HepG2 (cell line): ENCODE data around the gene PRKAG3. TPM values are rescaled to one million over a fixed set of nuclear protein-coding genes. Genes with fewer than 3 reads are reported as not detected.

Source experiments
- CEBPB ChIP-seq: IDR thresholded peaks from 2 replicates; pipeline ENCODE4 v1.6.1; 2011; ENCODE audit warnings: low read depth, low read length, improper control_type of control experiment, borderline replicate concordance
- HMGA1 ChIP-seq: sonication (generic); formaldehyde crosslinking; conservative IDR thresholded peaks from 2 replicates; pipeline ENCODE4 v1.4.0; 2020; ENCODE audit warnings: missing genetic modification reagents
- HNRNPH1 ChIP-seq: fragments of 200-400 bp; formaldehyde crosslinking; optimal IDR thresholded peaks from 2 replicates; pipeline ENCODE3; 2017; ENCODE audit warnings: mild to moderate bottlenecking, low read depth, low read length
- MXD4 ChIP-seq: IDR thresholded peaks from 2 replicates; pipeline ENCODE4 v1.6.1; 2016; ENCODE audit warnings: mild to moderate bottlenecking, missing biosample characterization, missing genetic modification reagents
- NPAS2 ChIP-seq: sonication (generic); formaldehyde crosslinking; IDR thresholded peaks from 2 replicates; pipeline ENCODE4 v1.8.0; 2022; ENCODE audit warnings: mild to moderate bottlenecking, missing genetic modification reagents, borderline replicate concordance
- RARG ChIP-seq: sonication (generic); formaldehyde crosslinking; IDR thresholded peaks from 2 replicates; pipeline ENCODE4 v1.4.0; 2020; ENCODE audit warnings: low read depth, mild to moderate bottlenecking, missing genetic modification reagents
- REXO4 ChIP-seq: sonication (generic); formaldehyde crosslinking; IDR thresholded peaks from 2 replicates; pipeline ENCODE4 v1.8.0; 2022; ENCODE audit warnings: missing genetic modification reagents, mild to moderate bottlenecking, borderline replicate concordance
- TFDP2 ChIP-seq: sonication (generic); formaldehyde crosslinking; IDR thresholded peaks from 2 replicates; pipeline ENCODE4 v1.4.0; 2020; ENCODE audit warnings: missing genetic modification reagents
- THRA ChIP-seq: sonication (generic); formaldehyde crosslinking; IDR thresholded peaks from 2 replicates; pipeline ENCODE4 v1.4.0; 2020; ENCODE audit warnings: missing genetic modification reagents, borderline replicate concordance
- TOE1 ChIP-seq: sonication (generic); formaldehyde crosslinking; IDR thresholded peaks from 2 replicates; pipeline ENCODE4 v1.4.0; 2020; ENCODE audit warnings: mild to moderate bottlenecking, missing genetic modification reagents
- ZBTB42 ChIP-seq: sonication (generic); formaldehyde crosslinking; IDR thresholded peaks from 2 replicates; pipeline ENCODE4 v1.5.0; 2020; ENCODE audit warnings: mild to moderate bottlenecking, missing genetic modification reagents
- ZNF441 ChIP-seq: sonication (generic); formaldehyde crosslinking; IDR thresholded peaks from 2 replicates; pipeline ENCODE4 v1.7.0; 2021; ENCODE audit warnings: missing genetic modification reagents, borderline replicate concordance
- ZNF75D ChIP-seq: sonication (generic); formaldehyde crosslinking; IDR thresholded peaks from 2 replicates; pipeline ENCODE4 v1.8.1; 2023; ENCODE audit warnings: missing genetic modification reagents, mild to moderate bottlenecking, borderline replicate concordance
- ZNF775 ChIP-seq: sonication (generic); formaldehyde crosslinking; IDR thresholded peaks from 2 replicates; pipeline ENCODE4 v1.4.0; 2020; ENCODE audit warnings: missing genetic modification reagents, mild to moderate bottlenecking, moderate library complexity, borderline replicate concordance
- ZNF790 ChIP-seq: sonication (generic); formaldehyde crosslinking; IDR thresholded peaks from 2 replicates; pipeline ENCODE4 v1.8.0; 2022; ENCODE audit warnings: missing genetic modification reagents, mild to moderate bottlenecking, borderline replicate concordance
- ZNF883 ChIP-seq: sonication (generic); formaldehyde crosslinking; IDR thresholded peaks from 2 replicates; pipeline ENCODE4 v1.5.1; 2020; ENCODE audit warnings: mild to moderate bottlenecking, missing genetic modification reagents; ENCODE audit errors: not compliant biosample characterization
- ZUFSP ChIP-seq: sonication (generic); formaldehyde crosslinking; IDR thresholded peaks from 2 replicates; pipeline ENCODE4 v1.9.0; 2021; ENCODE audit warnings: missing genetic modification reagents, mild to moderate bottlenecking, borderline replicate concordance
- polyA plus RNA-seq, 8 experiments: library from polyadenylated mRNA; depleted of rRNA in 3 of 8; stranded (reverse) in 7 of 8; unstranded in 1 of 8; fragments of >200 nt; fragmentation: Illumina TruSeq in 4 of 8; extraction: Trizol in 4 of 8; gene quantifications; 2 replicates each; pipeline versions ENCODE4 v1.2.1 to v1.2.3, GENCODE V29; 2011 to 2016; ENCODE audit warnings: low read depth in 4 of 8, missing spikeins in 1 of 8, mixed read lengths in 1 of 8; ENCODE audit not compliant: insufficient read depth in 1 of 8
- total RNA-seq, 5 experiments: library from RNA; depleted of rRNA; stranded (reverse); fragments of >200 nt; fragmentation: Illumina TruSeq; extraction: Trizol; gene quantifications; 2 replicates each; pipeline ENCODE4 v1.2.3, GENCODE V29; 2016; ENCODE audit warnings: low read depth in 1 of 5
- TF ChIP-seq, protein P1 (sequence below): sonication (generic); formaldehyde crosslinking; IDR thresholded peaks from 2 replicates; pipeline ENCODE4 v1.4.0; 2020; ENCODE audit warnings: mild to moderate bottlenecking, missing genetic modification reagents
- TF ChIP-seq, protein P2 (sequence below): sonication (generic); formaldehyde crosslinking; IDR thresholded peaks from 2 replicates; pipeline ENCODE4 v1.8.1; 2023; ENCODE audit warnings: mild to moderate bottlenecking, missing genetic modification reagents, borderline replicate concordance
- TF ChIP-seq, protein P3 (sequence below): sonication (generic); formaldehyde crosslinking; conservative IDR thresholded peaks from 2 replicates; pipeline ENCODE4 v1.4.0; 2020; ENCODE audit warnings: missing genetic modification reagents
- TF ChIP-seq, protein P4 (sequence below): sonication (generic); formaldehyde crosslinking; IDR thresholded peaks from 2 replicates; pipeline ENCODE4 v1.8.0; 2022; ENCODE audit warnings: mild to moderate bottlenecking, missing genetic modification reagents, moderate library complexity

The PRKAG3 gene
- total and polyA plus RNA-seq, 2 of the 13 experiments (the other 11 are each of a cell fraction or from before 2014, with no cell fraction given) = not detected

GRCh38 chr2:218781691-218782527, 49.7 kb downstream of the PRKAG3 start, which contains the start of gene CYP27A1 (continued):
- TF ChIP-seq CEBPB (no peak), ZNF883 (CRISPR knock-in tag) (peak; percentile 99), HMGA1 (CRISPR knock-in tag) (no peak), ZUFSP (CRISPR knock-in tag) (no peak), THRA (CRISPR knock-in tag) (peak; percentile 56; the same call in 1 of the 2 replicates), REXO4 (CRISPR knock-in tag) (no peak), ZNF441 (peak; percentile 39), ZNF790 (peak; percentile 87; the same call in 1 of the 2 replicates), HNRNPH1 (peak; percentile 20), TOE1 (CRISPR knock-in tag) (0 out of 2 replicates have a peak, but pooled peaks have one; percentile 30), ZNF75D (CRISPR knock-in tag) (no peak), TFDP2 (peak; percentile 91), NPAS2 (CRISPR knock-in tag) (no peak), RARG (CRISPR knock-in tag) (0 out of 2 replicates have a peak, but pooled peaks have one; percentile 72), ZNF775 (CRISPR knock-in tag) (peak; percentile 65), MXD4 (peak; percentile 65; the same call in 1 of the 2 replicates), ZBTB42 (CRISPR knock-in tag) (peak; percentile 78; the same call in 1 of the 2 replicates)
- TF ChIP-seq, protein P1, sequence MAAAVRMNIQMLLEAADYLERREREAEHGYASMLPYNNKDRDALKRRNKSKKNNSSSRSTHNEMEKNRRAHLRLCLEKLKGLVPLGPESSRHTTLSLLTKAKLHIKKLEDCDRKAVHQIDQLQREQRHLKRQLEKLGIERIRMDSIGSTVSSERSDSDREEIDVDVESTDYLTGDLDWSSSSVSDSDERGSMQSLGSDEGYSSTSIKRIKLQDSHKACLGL = peak; percentile 62
- TF ChIP-seq, protein P2, sequence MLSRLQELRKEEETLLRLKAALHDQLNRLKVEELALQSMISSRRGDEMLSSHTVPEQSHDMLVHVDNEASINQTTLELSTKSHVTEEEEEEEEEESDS (CRISPR knock-in tag) = no peak; the same call in 1 of the 2 replicates
- TF ChIP-seq, protein P3, sequence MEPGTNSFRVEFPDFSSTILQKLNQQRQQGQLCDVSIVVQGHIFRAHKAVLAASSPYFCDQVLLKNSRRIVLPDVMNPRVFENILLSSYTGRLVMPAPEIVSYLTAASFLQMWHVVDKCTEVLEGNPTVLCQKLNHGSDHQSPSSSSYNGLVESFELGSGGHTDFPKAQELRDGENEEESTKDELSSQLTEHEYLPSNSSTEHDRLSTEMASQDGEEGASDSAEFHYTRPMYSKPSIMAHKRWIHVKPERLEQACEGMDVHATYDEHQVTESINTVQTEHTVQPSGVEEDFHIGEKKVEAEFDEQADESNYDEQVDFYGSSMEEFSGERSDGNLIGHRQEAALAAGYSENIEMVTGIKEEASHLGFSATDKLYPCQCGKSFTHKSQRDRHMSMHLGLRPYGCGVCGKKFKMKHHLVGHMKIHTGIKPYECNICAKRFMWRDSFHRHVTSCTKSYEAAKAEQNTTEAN (CRISPR knock-in tag) = peak; percentile 79
- TF ChIP-seq, protein P4, sequence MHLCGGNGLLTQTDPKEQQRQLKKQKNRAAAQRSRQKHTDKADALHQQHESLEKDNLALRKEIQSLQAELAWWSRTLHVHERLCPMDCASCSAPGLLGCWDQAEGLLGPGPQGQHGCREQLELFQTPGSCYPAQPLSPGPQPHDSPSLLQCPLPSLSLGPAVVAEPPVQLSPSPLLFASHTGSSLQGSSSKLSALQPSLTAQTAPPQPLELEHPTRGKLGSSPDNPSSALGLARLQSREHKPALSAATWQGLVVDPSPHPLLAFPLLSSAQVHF (CRISPR knock-in tag) = peak; percentile 84
